KOPT-K1 (cell line): ENCODE results near the gene CRB1.
"Not testable (repeated sequence)": the region's sequence is repeated elsewhere in the genome, so short reads cannot be mapped to it uniquely, and the experiment has no call there.

ENCODE experiments used
- H3K27ac ChIP-seq: fragments of 200-600 bp; sonication (generic); 2 replicates; pipeline ENCODE4 v1.5.1; 2016; ENCODE audit warnings: antibody characterized with exemption, mild to moderate bottlenecking, low read depth, low read length; ENCODE audit not compliant: poor library complexity, severe bottlenecking
- H3K36me3 ChIP-seq: fragments of 200-600 bp; sonication (generic); 2 replicates; pipeline ENCODE4 v1.5.1; 2017; ENCODE audit warnings: antibody characterized with exemption, mild to moderate bottlenecking, low read length, moderate library complexity; ENCODE audit not compliant: insufficient read depth
- H3K9me3 ChIP-seq: fragments of 200-600 bp; sonication (generic); 2 replicates; pipeline ENCODE4 v1.5.1; 2017; ENCODE audit warnings: antibody characterized with exemption, low read length, mild to moderate bottlenecking; ENCODE audit not compliant: insufficient read depth, poor library complexity, severe bottlenecking

CRB1 gene

GRCh38 chr1:197392541-197392940 lies 124.5 kb downstream of the CRB1 start:
- Histone ChIP-seq H3K9me3 (no peaks in the 10 kb centered on the region), H3K36me3 (no peaks in the 10 kb centered on the region), H3K27ac (no peak overlapping the region)

GRCh38 chr1:197393105-197393504 lies 125.1 kb downstream of the CRB1 start:
- Histone ChIP-seq H3K27ac (no peak overlapping the region), H3K36me3 (no peaks in the 10 kb centered on the region)

GRCh38 chr1:197393772-197394171 lies 125.7 kb downstream of the CRB1 start:
- Histone ChIP-seq H3K9me3 (no peaks in the 10 kb centered on the region), H3K36me3 (no peaks in the 10 kb centered on the region), H3K27ac (no peak overlapping the region)

More at GRCh38 chr1:197393105-197393504, 125.1 kb downstream of the CRB1 start:
- H3K9me3 ChIP-seq = no peaks in the 10 kb centered on the region

GRCh38 chr1:197394831-197395608 lies 127.0 kb downstream of the CRB1 start:
- no peaks in the 10 kb centered on the region for H3K9me3 ChIP-seq
- H3K36me3 ChIP-seq = no peaks in the 10 kb centered on the region
- H3K27ac ChIP-seq = no peak overlapping the region

- Histone ChIP-seq H3K36me3 (no peaks in the 10 kb centered on the region), H3K9me3 (no peaks in the 10 kb centered on the region), H3K27ac (no peak overlapping the region)
These were observed 129.8 kb downstream of the CRB1 start for GRCh38 chr1:197397895-197398294.

GRCh38 chr1:197399755-197400521 lies 131.9 kb downstream of the CRB1 start:
- H3K9me3 ChIP-seq = no peaks in the 10 kb centered on the region
- no peaks in the 10 kb centered on the region for H3K36me3 ChIP-seq
- no peak overlapping the region for H3K27ac ChIP-seq

- no peaks in the 10 kb centered on the region for H3K9me3 ChIP-seq
- H3K27ac ChIP-seq = no peak overlapping the region
These were observed 132.5 kb downstream of the CRB1 start for GRCh38 chr1:197400522-197400902.

GRCh38 chr1:197402189-197402588 lies 134.1 kb downstream of the CRB1 start:
- Histone ChIP-seq H3K9me3 (no peaks in the 10 kb centered on the region), H3K36me3 (no peaks in the 10 kb centered on the region), H3K27ac (no peak overlapping the region)

More at GRCh38 chr1:197400522-197400902, 132.5 kb downstream of the CRB1 start:
- no peaks in the 10 kb centered on the region for H3K36me3 ChIP-seq

GRCh38 chr1:197404774-197405173 lies 136.7 kb downstream of the CRB1 start:
- not testable (repeated sequence) for H3K9me3 ChIP-seq, H3K27ac ChIP-seq, H3K36me3 ChIP-seq

- H3K9me3 ChIP-seq, H3K27ac ChIP-seq, H3K36me3 ChIP-seq: not testable (repeated sequence)
These were observed 137.6 kb downstream of the CRB1 start for GRCh38 chr1:197405614-197406013.

- no peaks in the 10 kb centered on the region for H3K36me3 ChIP-seq
- H3K9me3 ChIP-seq = no peaks in the 10 kb centered on the region
- no peak overlapping the region for H3K27ac ChIP-seq
These were observed 145.5 kb downstream of the CRB1 start for GRCh38 chr1:197413564-197413963.

- Histone ChIP-seq H3K9me3 (no peaks in the 10 kb centered on the region), H3K27ac (no peak overlapping the region), H3K36me3 (no peaks in the 10 kb centered on the region)
These were observed 147.2 kb downstream of the CRB1 start for GRCh38 chr1:197415221-197415620.

GRCh38 chr1:197418693-197419092 lies 150.6 kb downstream of the CRB1 start:
- Histone ChIP-seq H3K9me3 (no peaks in the 10 kb centered on the region), H3K36me3 (no peaks in the 10 kb centered on the region), H3K27ac (no peak overlapping the region)

- H3K27ac ChIP-seq = no peak overlapping the region
- H3K36me3 ChIP-seq = no peaks in the 10 kb centered on the region
These were observed 154.9 kb downstream of the CRB1 start for GRCh38 chr1:197422993-197423392.

GRCh38 chr1:197424380-197424779 lies 156.3 kb downstream of the CRB1 start:
- Histone ChIP-seq H3K36me3 (no peaks in the 10 kb centered on the region), H3K9me3 (no peaks in the 10 kb centered on the region), H3K27ac (no peak overlapping the region)

More at GRCh38 chr1:197422993-197423392, 154.9 kb downstream of the CRB1 start:
- H3K9me3 ChIP-seq = no peaks in the 10 kb centered on the region
